NCI-H526 (cell line): ENCODE results near the gene ZFAND2B.
A peak's percentile ranks its signal among the peaks of the same experiment; 100 is the strongest.
"Not testable (repeated sequence)": the region's sequence is repeated elsewhere in the genome, so short reads cannot be mapped to it uniquely, and the experiment has no call there.

Experiments used
- DNase-seq, 2 experiments: peaks; one replicate each; lab custom pipeline; 2025; lab: John Stamatoyannopoulos, UW

Gene ZFAND2B

DNA sequence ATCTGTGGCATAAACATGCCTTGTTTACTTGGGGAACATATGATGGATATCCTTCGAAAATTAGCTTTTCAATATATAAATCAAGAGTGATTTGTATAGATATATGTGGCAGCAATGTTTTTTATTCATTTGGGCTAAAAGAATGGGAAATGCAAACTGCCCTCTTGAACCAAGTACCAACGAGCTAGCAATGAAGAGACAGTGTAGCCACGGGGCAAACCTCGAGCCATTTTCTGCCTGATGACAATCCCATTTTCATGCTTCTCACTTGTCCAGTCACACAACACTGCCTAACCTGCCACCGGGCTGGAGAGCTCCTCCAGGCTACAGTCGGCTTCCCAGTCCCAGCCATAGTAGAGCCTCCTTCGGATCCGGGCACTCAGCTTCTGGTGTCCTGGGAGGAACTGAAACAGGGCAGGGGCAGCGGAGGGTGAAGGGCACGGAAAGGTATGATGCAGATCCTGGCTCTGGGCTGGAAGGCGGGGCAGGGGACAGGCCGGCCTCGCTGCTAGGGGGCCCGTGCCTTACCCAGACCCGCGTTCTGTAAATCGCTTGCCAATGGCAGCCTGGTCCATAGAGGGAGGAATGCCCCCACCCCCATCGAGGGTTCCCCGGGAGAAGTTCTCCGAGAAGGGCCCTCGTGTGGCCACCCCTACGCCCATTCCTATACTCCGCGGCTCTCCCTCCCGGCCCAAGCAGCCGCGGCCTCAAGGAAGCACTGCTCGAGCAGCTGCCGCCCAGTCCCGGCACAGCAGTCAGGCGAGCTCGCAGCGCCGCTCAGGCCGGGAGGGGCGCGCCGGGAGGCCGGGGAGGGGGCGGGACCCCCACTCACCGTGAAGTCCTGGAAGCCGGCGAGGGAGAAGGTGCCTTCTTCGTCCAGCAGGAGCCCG lies 30.4 kb upstream of the ZFAND2B start:
- peak; percentile 46 to 84 for DNase-seq

DNA sequence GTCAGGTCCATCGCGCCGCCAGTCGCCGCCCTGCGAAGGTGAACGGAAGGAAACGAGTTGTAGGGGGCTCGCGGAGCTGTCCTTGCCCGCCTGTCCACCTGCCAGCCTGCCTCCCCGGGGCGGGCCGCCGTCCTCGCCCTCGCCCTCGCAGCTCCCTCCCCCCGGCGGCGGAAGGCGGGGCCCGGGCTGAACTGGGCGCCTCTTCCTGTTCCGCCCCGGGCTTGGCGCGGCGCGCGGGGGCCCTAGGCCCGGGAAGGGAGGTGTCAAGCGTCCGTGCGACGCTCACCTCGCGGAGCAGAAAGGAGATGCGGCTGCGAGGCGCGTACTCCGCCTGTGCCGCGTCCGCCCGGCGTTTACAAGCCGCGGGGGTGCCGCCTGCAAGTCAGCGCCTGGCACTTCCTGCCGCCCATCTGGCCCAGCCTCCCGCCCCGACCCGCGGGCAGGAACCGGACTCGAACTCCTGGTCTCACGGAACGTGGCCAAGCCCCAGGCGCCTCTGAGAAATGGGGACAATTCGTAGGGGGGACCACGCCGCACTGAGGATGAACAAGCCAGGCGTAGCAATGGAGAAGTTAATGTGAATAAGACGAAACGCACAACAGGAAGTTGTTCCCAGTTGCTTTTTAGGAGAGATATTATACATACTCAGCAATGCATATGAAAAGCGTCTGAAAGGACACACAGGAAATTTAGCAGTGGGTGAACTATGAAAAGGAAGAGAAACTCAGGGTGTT lies 29.6 kb upstream of the ZFAND2B start, which contains the start of gene CNPPD1:
CNPPD1 (minus strand) TSS at position 108 of the 734 bp plus-strand sequence; CDS start at position 11, 97 bp downstream.
- DNase-seq: peak; percentile 48 to 91

DNA sequence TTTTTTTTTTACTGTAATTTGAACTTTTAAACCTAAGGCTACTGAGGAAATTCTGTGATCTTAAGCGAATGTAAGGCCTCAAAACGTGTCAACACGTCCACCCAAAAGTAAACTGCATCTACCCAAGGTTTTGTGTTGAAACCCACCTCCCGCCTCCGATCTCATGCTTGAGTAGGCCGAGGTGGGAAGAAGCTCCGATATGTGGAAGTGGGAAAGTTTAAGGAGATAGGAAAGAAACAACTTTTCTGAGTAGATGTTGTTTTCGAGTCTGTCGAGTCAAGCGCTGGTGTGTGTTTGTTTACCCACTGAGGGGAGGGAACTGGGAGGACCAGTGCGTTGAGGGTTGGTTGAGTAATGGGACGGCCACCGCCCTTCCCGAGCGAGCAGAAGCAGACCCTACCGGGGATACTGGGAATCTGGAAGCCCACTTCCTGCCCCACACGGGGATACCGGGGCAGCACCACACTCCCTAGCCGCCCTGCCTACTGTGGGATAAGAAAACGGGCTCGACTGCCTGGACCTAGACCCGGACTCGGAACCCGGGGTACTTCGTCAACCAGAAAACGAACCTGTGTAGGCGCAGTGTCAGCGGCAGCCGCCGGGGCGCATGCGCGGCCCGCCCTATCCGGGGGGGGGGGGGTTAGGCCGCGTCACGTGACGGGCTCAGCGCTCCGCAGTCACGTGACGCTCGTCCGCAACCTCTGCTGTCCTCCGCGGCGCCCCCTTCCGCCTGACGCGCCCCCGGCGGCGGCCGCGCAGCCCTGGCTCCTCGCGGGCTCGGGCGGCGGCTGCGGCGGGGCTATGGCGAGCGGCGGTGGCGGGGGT lies 28.8 kb upstream of the ZFAND2B start, which contains the start of gene RETREG2:
RETREG2 (plus strand) TSS at position 724 of the 825 bp plus-strand sequence; CDS start at position 802, 78 bp downstream.
- DNase-seq: peak; percentile 82 to 92

DNA sequence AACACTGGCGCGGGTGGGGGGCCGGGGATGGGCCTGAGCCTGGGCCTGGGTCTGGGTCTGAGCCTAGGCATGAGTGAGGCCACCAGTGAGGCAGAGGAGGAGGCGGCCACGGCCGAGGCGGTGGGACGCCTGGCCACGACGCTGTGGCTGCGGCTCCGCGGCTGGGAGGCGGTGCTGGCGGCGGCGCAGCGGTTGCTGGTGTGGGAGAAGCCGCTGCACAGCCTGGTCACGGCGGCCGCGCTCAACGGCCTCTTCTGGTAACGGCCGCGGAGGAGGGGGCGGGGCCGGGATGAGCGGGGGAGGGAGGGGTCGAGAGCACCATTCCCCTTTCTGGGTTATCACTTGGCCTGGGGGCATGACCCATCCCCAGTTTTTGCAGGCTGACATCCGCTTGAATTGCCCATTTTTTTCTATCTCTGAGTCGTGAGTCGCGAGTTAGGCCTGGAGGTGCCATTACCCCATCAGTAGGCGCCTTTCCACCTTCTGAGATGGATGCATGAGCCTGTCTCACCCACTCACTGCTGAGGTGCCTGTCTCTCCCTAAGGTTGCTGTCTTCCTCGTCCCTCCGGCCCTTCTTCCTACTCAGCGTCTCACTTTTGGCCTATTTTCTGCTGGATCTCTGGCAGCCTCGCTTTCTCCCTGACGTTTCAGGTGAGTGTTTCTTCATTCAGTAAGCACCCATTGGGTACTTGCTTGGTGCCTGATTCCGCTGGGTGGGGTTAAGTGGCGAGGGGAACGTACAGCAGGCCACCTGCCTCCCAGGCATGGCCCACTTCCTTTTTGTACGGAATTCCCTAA lies 28.0 kb upstream of the ZFAND2B start:
- peak in 1 of 2 experiments; percentile 75 for DNase-seq

DNA sequence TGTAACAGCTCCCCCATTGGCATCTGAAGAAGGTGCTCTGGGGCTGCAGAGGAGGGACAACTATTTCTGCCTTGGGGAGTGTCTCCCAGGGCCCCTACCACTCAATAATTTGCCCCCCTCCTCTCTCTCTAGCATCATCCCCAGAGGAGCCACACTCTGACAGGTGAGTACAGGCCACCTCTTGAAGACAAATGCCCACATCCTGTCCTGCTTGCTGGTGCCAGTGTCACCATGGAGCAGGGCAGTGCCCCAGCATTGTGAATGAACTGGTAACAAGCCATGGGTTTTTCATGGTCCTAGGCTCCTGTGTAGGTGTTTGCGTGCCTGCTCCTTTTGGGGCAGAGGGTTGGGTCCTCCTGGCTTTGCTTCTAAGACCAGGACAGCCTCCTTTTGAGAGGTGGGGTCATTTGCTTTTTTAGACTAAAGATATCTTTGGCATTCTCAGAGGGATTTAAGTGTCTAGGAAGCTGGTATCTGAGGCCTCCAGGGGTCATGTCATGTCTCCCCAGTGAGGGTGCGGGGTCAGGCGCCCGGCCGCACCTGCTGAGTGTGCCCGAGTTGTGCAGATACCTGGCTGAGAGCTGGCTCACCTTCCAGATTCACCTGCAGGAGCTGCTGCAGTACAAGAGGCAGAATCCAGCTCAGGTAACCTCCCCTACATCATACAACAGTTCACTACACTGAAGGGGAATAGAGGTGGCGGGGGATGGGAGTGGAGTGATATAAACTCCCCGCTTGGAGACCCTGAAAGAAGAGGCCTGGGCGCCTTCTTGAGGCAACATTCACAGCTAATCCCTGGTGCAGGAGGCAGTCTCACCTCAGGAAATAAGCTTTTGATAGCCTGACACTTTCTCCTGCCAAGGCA lies 26.7 kb upstream of the ZFAND2B start:
- no peak for DNase-seq

DNA sequence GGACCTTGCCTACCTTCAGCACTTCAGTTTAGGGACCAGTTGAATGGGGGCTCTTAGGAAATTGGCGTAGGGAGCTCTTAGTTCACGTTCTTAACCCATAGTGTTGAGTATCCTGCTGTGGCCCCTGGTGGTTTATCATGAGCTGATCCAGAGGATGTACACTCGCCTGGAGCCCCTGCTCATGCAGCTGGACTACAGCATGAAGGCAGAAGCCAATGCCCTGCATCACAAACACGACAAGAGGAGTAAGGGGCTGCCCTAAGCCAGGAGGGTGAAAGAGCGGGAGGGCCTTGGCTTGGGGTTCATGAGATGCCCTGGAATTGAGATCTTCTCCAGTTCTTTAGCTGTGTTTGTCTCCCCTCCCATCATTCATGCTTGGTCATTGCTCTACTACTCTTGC lies 25.6 kb upstream of the ZFAND2B start:
- DNase-seq: no peak

DNA sequence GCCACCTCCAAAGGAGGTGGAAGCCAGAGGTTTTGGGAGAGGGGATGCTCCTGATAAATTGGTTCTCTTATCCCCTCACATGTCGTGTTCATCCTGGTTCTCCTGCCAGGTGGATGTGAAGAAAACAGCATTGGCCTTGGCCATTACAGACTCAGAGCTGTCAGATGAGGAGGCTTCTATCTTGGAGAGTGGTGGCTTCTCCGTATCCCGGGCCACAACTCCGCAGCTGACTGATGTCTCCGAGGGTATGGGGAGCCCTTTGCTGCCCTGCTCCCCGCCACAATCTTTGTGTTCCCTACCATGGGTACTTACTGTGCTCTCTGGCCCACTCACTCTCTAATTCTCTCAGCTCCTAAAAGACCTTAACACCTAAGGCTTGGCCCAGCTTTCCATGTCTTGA lies 25.1 kb upstream of the ZFAND2B start:
- no peak for DNase-seq

DNA sequence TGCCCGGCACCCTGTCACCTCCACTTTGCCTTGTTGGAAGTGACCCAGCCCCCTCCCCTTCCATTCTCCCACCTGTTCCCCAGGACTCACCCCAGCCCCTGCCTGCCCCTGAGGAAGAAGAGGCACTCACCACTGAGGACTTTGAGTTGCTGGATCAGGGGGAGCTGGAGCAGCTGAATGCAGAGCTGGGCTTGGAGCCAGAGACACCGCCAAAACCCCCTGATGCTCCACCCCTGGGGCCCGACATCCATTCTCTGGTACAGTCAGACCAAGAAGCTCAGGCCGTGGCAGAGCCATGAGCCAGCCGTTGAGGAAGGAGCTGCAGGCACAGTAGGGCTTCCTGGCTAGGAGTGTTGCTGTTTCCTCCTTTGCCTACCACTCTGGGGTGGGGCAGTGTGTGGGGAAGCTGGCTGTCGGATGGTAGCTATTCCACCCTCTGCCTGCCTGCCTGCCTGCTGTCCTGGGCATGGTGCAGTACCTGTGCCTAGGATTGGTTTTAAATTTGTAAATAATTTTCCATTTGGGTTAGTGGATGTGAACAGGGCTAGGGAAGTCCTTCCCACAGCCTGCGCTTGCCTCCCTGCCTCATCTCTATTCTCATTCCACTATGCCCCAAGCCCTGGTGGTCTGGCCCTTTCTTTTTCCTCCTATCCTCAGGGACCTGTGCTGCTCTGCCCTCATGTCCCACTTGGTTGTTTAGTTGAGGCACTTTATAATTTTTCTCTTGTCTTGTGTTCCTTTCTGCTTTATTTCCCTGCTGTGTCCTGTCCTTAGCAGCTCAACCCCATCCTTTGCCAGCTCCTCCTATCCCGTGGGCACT lies 24.0 kb upstream of the ZFAND2B start:
- DNase-seq: no peak

DNA sequence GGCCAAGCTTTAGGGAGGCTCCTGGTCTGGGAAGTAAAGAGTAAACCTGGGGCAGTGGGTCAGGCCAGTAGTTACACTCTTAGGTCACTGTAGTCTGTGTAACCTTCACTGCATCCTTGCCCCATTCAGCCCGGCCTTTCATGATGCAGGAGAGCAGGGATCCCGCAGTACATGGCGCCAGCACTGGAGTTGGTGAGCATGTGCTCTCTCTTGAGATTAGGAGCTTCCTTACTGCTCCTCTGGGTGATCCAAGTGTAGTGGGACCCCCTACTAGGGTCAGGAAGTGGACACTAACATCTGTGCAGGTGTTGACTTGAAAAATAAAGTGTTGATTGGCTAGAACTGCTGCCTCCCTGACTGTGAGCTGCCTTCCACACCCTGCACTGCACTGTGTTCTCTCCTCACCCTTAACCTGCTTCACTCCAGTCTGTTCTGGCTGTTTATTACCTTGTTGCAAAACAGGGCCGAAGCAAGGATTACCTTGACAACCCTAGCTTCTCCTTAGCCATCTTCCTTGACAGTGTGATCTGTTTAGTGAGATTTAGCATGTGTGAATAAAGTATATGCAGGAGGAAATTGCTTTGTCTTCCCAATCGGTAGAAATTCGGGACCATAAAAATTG lies 23.3 kb upstream of the ZFAND2B start:
- DNase-seq: no peak

DNA sequence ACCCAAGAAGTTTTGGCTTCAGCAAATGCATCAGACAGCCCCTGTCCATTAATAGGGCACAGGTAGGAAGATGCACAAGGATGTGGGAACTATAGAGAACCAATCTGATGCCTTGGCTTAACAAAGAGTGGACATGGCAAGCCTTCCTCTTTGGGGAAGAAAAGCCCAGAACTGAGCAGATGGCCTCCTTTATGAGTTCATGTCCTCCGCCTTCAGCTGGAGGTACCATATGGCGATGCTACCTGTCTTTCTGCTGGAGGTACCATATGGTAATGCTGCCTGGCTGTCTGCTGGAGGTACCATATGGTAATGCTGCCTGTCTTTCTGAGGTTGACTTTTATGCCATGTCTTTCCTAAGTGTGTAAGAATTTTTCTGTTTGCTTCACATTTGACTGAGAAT lies 22.5 kb upstream of the ZFAND2B start:
- DNase-seq: no peak

DNA sequence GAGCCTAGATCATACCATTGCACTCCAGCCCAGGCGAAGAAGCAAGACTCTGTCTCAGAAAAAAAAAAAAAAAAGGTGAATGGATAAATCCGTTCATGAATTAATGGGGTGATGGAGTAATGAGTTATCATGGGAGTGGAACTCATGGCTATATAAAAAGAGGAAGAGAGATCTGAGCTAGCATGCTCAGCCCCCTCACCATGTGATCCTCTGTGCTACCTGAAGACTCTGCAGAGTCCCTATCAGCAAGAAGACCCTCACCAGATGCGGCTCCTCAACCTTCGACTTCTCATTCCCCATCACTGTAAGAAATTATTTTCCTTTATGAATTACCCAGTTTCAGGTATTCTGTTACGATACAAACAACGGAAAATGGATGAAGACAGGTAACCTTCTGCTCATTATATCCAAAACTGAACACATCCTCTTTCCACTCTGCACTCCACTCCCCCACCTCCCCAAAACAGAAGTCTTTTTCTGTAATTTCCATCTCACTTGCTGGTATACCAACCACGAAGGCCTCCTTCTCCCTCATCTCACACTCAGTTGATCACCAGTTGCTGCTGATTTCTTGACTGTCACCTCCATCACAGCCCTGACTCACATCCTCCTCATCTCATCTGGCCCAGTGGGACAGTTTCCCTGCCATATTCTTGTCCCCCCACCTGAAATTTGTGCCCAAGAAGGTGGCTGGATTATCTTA lies 19.7 kb upstream of the ZFAND2B start:
- no peak for DNase-seq

DNA sequence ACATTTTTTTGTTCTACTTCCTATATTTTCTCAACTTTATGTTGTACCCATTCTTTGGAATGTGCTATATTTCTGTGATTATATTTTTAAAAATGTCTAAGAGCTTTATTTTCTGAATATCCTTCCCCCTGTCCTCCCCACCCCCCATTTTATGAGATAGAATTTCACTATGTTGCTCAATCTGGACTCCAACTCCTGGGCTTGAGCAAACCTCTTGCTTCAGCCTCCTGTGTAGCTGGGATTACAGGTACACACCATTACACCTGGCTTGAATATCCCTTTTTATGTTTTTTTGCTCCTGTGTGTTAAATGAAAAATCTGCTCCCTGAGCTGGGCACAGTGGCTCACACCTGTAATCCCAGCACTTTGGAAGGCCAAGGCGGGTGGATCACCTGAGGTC lies 9.2 kb upstream of the ZFAND2B start:
- no peak for DNase-seq

DNA sequence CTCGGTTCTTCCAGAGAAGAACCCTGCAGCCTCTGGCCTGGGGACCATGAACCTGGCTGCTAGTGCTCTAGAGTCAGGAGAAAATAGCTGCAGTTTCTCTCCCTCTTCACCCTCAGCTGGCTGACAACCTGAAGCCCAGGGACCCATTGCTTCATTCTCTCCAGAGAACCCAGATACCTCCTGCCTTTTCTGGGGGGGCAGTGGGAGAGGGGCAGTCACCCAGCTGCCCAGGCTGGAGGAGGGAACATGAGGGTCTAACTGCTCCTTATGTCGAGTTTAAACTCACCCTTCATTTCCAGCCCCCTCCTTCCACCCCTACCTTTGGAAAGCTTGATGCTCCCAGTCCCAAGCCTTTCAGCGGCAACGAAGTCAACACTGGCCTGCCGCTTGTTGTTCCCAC lies 7.6 kb upstream of the ZFAND2B start:
- DNase-seq: no peak

DNA sequence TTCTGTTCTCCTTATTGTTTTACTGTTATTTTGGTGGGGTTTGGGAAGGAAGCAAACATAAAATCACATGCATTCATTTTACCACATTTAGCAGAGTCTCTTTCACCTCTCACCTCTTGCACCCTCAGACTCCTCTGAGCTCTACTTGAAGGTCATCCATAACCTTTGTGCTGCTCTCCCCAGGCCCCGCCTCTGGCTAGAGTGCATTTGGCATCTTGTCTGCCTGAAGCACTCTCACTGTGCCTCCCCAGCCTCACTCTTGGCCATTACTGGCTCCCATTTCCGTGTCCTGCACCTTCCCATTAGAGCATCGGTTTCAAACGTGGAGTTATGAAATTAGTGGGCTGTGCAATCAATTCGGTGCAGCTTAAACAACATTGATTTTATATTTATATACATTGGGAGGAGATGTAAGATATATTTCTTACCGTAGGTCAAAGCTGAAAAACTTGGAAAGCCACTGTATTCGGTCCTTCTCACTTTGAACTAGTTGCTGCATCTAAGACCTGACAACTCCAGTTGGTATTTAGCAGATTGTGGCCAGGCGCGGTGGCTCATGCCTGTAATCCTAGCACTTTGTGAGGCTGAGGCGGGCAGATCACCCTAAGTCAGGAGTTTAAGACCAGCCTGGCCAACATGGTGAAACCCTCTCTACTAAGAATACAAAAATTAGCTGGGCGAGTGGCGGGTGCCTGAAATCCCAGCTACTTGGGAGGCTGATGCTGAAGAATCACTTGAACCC lies 6.9 kb upstream of the ZFAND2B start:
- DNase-seq: peak; percentile 34 to 51

DNA sequence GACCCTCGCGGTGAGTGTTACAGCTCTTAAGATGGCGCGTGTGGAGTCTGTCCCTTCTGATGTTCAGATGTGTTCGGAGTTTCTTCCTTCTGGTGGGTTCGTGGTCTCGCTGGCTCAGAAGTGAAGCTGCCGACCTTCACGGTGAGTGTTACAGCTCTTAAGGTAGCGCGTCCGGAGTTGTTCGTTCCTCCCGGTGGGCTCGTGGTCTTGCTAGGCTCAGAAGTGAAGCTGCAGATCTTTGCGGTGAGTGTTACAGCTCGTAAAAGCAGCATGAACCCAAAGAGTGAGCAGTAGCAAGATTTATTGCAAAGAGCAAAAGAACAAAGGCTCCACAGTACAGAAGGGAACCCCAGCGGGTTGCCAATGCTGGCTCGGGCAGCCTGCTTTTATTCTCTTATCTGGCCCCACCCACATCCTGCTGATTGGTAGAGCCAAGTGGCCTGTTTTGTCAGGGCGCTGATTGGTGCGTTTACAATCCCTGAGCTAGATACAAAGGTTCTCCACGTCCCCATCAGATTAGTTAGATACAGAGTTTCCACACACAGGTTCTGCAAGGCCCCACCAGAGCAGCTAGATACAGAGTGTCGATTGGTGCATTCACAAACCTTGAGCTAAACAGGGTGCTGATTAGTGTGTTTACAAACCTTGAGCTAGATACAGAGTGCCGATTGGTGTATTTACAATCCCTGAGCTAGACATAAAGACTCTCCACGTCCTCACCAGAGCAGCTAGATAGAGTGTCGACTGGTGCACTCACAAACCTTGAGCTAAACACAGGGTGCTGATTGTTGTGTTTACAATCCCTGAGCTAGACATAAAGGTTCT lies 5.9 kb upstream of the ZFAND2B start:
- DNase-seq: peak; percentile 67 to 74

DNA sequence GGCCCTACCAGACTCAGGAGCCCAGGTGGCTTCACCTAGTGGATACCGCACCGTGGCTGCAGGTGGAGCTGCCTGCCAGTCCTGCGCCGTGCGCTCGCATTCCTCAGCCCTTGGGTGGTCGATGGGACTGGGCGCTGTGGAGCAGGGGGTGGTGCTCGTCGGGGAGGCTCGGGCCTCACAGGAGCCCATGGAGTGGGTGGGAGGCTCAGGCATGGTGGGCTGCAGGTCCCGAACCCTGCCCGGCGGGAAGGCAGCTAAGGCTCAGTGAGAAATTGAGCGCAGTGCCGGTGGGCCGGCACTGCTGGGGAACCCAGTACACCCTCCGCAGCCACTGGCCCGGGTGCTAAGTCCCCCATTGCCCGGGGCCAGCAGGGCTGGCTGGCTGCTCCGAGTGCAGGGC lies 5.3 kb upstream of the ZFAND2B start:
- DNase-seq: not testable (repeated sequence)
